OCI-LY7 (cell line): ENCODE measurements around the gene ASCC1. TPM values are rescaled to one million over a fixed set of nuclear protein-coding genes. Genes with fewer than 3 reads are reported as not detected.
A peak's percentile ranks its signal among the peaks of the same experiment; 100 is the strongest.

ENCODE experiments used
- BruUV-seq: library from RNA; stranded (reverse); fragments of 400-500 nt; replicated peaks from 2 replicates; lab custom pipeline; 2021; lab: Mats Ljungman, UMichigan
- CTCF ChIA-PET: fragments of 300-600 bp; sonication (Branson Sonifier 250); formaldehyde crosslinking; loops from one replicate; lab custom pipeline; 2022; ENCODE audit warnings: antibody characterized with exemption; ENCODE audit not compliant: unreplicated experiment; lab: Charles Lee
- POLR2A ChIA-PET: fragments of 300-600 bp; sonication (Branson Sonifier 250); formaldehyde crosslinking; loops from one replicate; lab custom pipeline; 2022; ENCODE audit warnings: antibody characterized with exemption; lab: Charles Lee
- DNase-seq: peaks from one replicate; pipeline ENCODE4 v3.0.0-alpha.2; 2015; ENCODE audit warnings: low spot score
- H2AFZ ChIP-seq: fragments of 200-600 bp; sonication (generic), shearing (Covaris generic); 2 replicates; pipeline ENCODE4 v1.6.1; 2014; ENCODE audit warnings: mild to moderate bottlenecking, antibody characterized with exemption, low read length, moderate library complexity
- H3K27ac ChIP-seq: fragments of 200-600 bp; sonication (generic); 2 replicates; pipeline ENCODE4 v1.5.1; 2014; ENCODE audit warnings: mixed run types, low read depth, mild to moderate bottlenecking, moderate library complexity, low read length, inconsistent platforms; ENCODE audit not compliant: poor library complexity, severe bottlenecking
- H3K36me3 ChIP-seq: fragments of 200-600 bp; sonication (generic); 2 replicates; pipeline ENCODE4 v1.6.1; 2014; ENCODE audit warnings: mild to moderate bottlenecking, antibody characterized with exemption, low read length, moderate library complexity, mixed read lengths; ENCODE audit not compliant: insufficient read depth
- H3K4me1 ChIP-seq: fragments of 200-600 bp; sonication (generic); 2 replicates; pipeline ENCODE4 v1.5.1; 2014; ENCODE audit warnings: mild to moderate bottlenecking, low read length; ENCODE audit not compliant: insufficient read depth, poor library complexity, severe bottlenecking
- H3K4me2 ChIP-seq: fragments of 200-600 bp; sonication (generic); 2 replicates; pipeline ENCODE4 v1.6.1; 2014; ENCODE audit warnings: mild to moderate bottlenecking, low read length
- H3K4me3 ChIP-seq: fragments of 200-600 bp; sonication (generic); 2 replicates; pipeline ENCODE4 v1.5.1; 2014; ENCODE audit warnings: mild to moderate bottlenecking, low read depth, low read length; ENCODE audit not compliant: poor library complexity, severe bottlenecking
- H3K79me2 ChIP-seq: fragments of 200-600 bp; sonication (generic); 2 replicates; pipeline ENCODE4 v1.6.1; 2016; ENCODE audit warnings: low read depth, mild to moderate bottlenecking, low read length, moderate library complexity, mixed read lengths; ENCODE audit not compliant: insufficient read depth
- H3K9me2 ChIP-seq: fragments of 200-600 bp; sonication (generic); 2 replicates; pipeline ENCODE4 v1.6.1; 2016; ENCODE audit warnings: mild to moderate bottlenecking, low read length, mixed read lengths; ENCODE audit not compliant: insufficient read depth
- H3K9me3 ChIP-seq: fragments of 200-600 bp; sonication (generic); 2 replicates; pipeline ENCODE4 v1.6.1; 2014; ENCODE audit warnings: mild to moderate bottlenecking, mixed run types, low read length, mixed read lengths
- H4K20me1 ChIP-seq: fragments of 200-600 bp; sonication (generic); 2 replicates; pipeline ENCODE4 v1.6.1; 2014; ENCODE audit warnings: mild to moderate bottlenecking, antibody characterized with exemption, low read length, moderate library complexity, mixed read lengths; ENCODE audit not compliant: insufficient read depth
- EZH2phosphoT487 ChIP-seq: fragments of 200-600 bp; sonication (generic); IDR thresholded peaks from 2 replicates; pipeline ENCODE4 v1.6.1; 2018; ENCODE audit warnings: low read depth, borderline replicate concordance, mild to moderate bottlenecking, mixed run types, antibody characterized with exemption, low read length, moderate library complexity, mixed read lengths
- intact Hi-C: fragments of 100-400 bp; cut with micrococcal nuclease; formaldehyde crosslinking; loops from one replicate; pipeline ENCODE4 v1.10.0; 2022; ENCODE audit not compliant: unreplicated experiment
- total RNA-seq, 2 experiments: library from RNA; depleted of rRNA in 1 of 2; stranded (reverse); fragments of >200 nt in 1 of 2; shearing (Covaris generic) in 1 of 2; gene quantifications; 2 replicates each; pipeline ENCODE4 v1.2.3, GENCODE V29; 2014 to 2022
- TF ChIP-seq, protein P1 (sequence below): fragments of 200-600 bp; sonication (generic); conservative IDR thresholded peaks from 2 replicates; pipeline ENCODE4 v1.5.1; 2014; ENCODE audit warnings: mild to moderate bottlenecking, antibody characterized with exemption, low read length, moderate library complexity, mixed read lengths

The ASCC1 gene
- total RNA-seq, 2 experiments from 2014 or later = 27.1 to 59.9 TPM

DNA sequence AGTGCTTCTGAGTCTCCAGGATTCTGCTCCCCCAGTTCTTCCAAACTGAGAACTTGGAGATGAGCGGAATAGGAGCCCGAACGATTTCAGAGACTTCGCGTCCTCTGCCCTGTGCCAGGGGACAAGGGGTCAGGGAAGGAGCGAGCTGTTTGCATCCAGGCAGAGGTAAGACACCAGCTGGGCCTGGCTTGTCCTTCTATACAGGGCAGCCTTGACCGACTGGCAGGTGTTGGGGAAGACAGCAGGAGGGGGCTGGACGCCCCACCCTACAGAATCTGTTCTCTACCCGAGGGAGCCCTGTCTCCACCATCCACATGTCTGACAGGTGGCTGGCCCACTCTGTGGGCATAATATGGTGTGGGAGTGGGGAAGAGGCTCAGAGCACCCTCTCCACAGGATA is 134.9 kb downstream of the ASCC1 start:
- H2AFZ ChIP-seq = no peak overlapping the region
- no peaks in the 10 kb centered on the region for H4K20me1 ChIP-seq
- H3K9me3 ChIP-seq = no peaks in the 10 kb centered on the region
- no peaks in the 10 kb centered on the region for H3K79me2 ChIP-seq
- no peaks in the 10 kb centered on the region for H3K9me2 ChIP-seq
- CTCF ChIA-PET = no interaction called here
- no peaks in the 10 kb centered on the region for H3K36me3 ChIP-seq
- DNase-seq = no peak
- peaks cover 44% of the 10 kb centered on the region for H3K4me1 ChIP-seq
- no peak overlapping the region for H3K4me3 ChIP-seq
- TF ChIP-seq EZH2phosphoT487 = no peak
- TF ChIP-seq, protein P1, sequence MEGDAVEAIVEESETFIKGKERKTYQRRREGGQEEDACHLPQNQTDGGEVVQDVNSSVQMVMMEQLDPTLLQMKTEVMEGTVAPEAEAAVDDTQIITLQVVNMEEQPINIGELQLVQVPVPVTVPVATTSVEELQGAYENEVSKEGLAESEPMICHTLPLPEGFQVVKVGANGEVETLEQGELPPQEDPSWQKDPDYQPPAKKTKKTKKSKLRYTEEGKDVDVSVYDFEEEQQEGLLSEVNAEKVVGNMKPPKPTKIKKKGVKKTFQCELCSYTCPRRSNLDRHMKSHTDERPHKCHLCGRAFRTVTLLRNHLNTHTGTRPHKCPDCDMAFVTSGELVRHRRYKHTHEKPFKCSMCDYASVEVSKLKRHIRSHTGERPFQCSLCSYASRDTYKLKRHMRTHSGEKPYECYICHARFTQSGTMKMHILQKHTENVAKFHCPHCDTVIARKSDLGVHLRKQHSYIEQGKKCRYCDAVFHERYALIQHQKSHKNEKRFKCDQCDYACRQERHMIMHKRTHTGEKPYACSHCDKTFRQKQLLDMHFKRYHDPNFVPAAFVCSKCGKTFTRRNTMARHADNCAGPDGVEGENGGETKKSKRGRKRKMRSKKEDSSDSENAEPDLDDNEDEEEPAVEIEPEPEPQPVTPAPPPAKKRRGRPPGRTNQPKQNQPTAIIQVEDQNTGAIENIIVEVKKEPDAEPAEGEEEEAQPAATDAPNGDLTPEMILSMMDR = no peak
- no TSS peak for BruUV-seq
- H3K27ac ChIP-seq = no peak overlapping the region
- intact Hi-C loops = no loop called here
- POLR2A ChIA-PET = no interaction called here
- no peak overlapping the region for H3K4me2 ChIP-seq

DNA sequence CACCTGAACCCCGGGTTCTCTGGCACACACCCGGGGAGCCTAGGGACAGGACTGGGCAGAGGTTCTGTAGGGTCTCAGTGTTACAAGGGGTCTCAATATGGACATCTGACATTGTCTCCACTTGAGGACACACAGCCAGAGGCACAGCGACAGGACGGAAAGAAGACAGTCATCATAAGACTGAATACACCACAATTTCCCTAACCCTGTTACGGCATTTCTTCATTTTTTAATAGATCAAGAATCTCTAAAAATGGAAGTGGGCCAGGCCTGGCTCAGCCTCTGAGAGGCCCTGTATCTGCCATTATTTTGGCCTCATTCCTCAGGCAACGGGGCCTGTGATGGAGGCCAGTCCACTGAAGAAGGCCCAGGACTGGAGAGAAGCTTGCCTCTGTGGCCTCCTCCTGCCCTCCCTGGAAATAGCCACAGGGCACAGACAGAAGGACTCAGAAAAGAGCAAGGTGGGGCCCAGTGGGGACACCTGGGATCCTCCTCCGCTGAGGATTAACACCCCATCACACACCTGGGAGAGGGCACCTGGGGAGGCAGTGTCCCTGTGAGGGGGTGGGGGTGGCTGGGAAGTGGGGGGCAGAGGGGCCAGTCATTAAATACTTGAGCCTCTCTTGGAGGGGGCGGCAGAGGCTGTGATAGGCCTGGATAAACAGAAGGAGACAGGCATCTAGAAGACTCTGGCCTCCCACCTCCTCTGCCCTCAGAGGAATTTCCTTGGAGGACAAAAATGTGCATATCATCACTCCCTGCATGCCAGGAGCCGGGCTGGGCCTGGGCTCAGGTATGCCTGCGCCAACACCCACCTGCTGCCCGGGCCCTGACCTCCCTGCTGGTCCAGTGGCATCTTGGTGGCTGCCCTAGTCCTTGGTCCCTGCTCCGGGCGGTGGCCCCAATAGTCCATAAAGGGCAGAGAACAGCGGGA is 135.8 kb downstream of the ASCC1 start:
- H3K9me2 ChIP-seq = no peaks in the 10 kb centered on the region
- no peaks in the 10 kb centered on the region for H3K9me3 ChIP-seq
- BruUV-seq = no TSS peak
- H3K27ac ChIP-seq = no peak overlapping the region
- H3K4me1 ChIP-seq = peaks cover 49% of the 10 kb centered on the region
- no peaks in the 10 kb centered on the region for H4K20me1 ChIP-seq
- DNase-seq = no peak
- H3K4me2 ChIP-seq = peak overlapping the region; percentile 45
- H2AFZ ChIP-seq = peak overlapping the region; percentile 27; the same call in 1 of the 2 replicates
- no peak overlapping the region for H3K4me3 ChIP-seq
- H3K36me3 ChIP-seq = no peaks in the 10 kb centered on the region
- no peak for TF ChIP-seq EZH2phosphoT487
- TF ChIP-seq, protein P1 = no peak
- POLR2A ChIA-PET = interaction anchor here (0.6 to 1.1 kb wide), 2 partner anchors 14 to 20 kb away, joined by 3 read pairs; no protein-coding TSS in a partner anchor
- intact Hi-C loops = no loop called here
- H3K79me2 ChIP-seq = no peaks in the 10 kb centered on the region
- CTCF ChIA-PET = interaction anchor here (1.0 kb wide), 2 partner anchors 19 to 74 kb away, joined by 3 read pairs; no protein-coding TSS in a partner anchor
